Brain pericyte (primary cell): ENCODE results near the gene PPP1R14C.

Experiments used
- DNase-seq: peaks from one replicate; pipeline ENCODE4 v3.0.0-alpha.2; 2012; ENCODE audit warnings: low read depth, low spot score

Gene PPP1R14C

DNA sequence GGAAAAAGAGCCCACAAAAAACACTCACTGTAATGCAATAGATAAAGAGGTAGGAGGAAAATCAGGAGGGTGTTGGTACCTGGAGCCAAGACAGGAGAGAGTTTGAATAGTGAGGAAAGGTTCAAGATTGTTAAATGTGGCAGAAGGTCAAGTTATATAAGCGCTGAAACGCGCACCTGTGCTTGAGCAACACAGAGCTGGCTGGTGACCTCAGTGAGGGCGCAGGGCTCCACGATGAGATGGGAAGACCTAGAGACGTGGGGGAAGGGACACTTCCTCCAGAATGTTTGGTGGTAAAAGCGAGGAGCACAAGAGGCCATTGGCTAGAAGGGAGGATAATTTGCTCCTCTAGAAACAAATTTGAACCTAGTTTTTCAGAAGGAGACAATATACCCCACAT, 4.2 kb upstream of the PPP1R14C start:
- DNase-seq = no peak

DNA sequence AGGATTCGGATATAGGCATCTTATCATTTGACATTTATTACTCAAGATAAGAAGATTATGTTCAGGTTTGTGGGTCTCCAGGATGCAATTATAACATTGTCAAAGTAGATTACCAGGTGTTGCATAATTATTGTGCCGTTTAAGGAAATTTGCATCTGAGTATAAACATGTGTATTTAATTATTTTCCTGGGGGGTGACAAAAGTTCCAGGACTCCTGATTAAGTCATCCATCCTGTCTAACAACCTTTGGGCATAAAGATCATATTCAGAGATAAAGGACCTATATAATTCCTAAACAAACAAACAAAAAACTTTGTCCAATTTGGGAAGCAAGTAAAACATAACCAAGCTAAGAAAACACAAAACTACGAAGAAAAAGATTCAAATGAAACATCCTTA, 3.3 kb upstream of the PPP1R14C start:
- no peak for DNase-seq

- DNase-seq = no peak
These were observed 2.4 kb upstream of the PPP1R14C start for GRCh38 chr6:150140236-150140969.

DNA sequence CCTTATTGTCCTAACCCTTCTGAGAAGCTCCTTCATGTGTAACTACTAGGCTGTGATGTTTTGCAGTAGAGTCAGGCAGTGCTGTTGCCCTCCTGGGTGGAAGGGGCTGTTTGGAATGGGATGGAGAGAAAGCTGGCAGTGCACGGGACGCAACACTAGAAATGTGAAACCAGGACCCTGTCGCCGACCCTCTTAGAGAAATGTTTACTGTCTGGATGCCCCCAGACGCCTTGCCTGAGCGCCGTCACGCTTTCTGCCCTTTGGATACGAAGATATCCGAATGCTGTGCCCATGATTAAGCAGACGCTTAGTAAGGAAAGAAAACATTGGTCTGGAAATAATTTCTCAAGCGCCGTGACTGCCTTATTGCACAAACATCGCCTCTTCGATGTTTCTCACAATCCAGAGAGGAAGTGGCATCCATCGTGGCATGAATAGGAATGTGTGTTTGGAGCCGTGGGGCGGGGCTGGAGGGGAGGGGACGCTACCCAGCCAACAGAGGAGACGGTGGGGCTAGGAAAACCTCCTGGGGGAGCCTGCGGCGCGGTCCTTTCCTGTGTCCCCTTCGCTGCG, 661 bp upstream of the PPP1R14C start:
- no peak for DNase-seq

DNA sequence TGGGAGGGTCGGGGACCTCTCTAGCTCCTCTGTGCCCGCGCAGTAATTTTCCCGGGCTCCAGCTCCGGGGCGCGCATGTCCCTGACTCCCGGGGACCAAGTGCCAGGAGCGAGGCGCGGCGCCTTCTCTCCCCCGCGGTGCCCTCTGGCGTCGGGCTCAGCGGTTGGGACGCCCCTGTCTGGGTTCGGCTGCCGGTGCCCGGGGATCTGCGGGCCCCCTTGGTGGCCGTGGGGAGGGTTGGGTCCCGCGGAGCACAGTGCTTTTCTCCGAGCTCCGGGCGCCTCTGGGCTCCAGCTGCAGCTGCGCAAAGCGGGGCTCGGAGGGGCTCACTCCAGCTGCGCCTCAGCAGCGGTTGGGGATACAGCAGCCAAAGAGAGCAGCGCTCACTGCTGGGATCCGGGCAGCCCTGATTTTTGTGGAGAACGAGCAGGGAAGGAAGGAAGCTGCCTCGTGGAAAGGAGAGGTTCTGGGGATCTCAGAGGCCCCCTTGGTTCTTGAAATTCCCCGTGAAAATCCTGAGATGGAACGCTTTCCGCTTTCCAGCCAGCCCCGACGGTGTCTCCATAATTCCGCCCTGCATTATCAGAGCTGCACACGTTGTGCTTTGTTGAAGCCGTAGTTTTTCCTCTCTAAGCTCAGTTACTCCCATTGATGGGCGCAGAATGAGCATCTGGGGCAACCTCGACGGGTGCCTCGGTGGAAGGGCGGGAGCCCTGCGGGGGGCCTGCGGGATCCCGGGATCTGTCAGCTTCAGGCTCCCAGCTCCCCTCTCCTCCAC, 861 bp downstream of the PPP1R14C start:
- no peak for DNase-seq

DNA sequence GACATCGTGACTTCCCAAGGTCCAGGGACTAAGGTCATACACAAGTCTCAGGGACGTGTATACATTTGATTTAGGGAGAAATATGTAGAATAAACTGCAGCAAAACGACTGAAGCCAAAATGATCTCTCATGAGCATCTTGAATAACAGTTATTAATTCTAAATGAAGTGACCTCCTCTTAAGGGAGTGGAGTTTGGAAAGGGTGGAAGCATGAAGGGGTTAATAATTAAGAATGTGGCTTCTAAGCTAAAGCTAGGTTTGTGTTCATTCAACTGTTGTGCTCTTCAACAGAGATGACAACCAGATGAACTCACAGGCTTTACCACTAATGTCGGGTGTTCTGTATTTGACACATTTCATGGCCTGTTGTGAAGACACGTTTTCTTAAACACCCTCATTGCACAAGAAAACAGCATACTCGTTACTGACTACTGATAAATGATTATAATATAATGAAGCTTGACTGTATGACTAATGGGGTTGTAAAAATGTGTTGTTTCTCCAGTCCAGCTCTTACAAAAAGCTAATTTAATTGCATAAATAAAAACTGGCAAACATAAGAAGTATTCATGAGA, 1.5 kb downstream of the PPP1R14C start:
- DNase-seq = no peak

- DNase-seq = no peak
These were observed 2.6 kb downstream of the PPP1R14C start for GRCh38 chr6:150145427-150145826.

GRCh38 chr6:150145830-150146229, 3.0 kb downstream of the PPP1R14C start:
- no peak for DNase-seq

- DNase-seq = no peak
These were observed 3.6 kb downstream of the PPP1R14C start for GRCh38 chr6:150146436-150146835.

DNA sequence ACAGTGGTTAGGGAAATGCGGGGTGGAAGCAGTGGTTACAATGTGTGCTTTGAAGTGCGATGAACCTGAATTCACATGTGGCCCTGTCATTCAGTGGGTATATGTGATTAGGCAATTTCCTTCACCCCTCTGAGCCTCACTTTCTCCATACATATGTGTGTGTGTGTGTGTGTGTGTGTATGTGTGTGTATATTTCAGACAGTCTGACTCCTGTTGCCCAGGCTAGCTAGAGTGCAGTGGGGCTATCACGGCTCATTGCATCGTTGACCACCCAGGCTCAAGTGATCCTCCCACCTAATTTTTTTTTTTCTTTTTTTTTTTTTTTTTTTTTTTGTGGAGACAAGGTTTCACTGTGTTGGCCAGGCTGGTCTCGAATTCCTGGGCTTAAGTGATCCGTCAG, 6.3 kb downstream of the PPP1R14C start:
- DNase-seq = no peak

DNA sequence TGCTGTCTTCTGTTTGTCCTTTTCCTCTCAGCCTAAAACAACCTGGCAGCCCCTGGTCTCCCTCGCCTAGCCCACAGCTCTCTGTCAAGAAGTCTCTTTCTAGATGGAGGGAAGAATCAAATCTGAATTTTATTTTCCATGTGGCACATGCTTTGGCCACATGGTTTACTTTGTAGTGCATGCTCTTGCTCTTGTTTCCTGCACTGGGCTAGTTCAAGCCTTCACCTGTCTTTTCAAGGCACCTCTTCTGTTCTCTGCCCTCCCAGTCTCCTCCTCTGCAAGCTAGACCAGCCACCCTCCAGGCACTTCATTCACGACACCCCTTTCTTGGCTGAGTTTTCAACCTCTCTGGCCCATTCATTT, 7.6 kb downstream of the PPP1R14C start:
- DNase-seq = no peak

DNA sequence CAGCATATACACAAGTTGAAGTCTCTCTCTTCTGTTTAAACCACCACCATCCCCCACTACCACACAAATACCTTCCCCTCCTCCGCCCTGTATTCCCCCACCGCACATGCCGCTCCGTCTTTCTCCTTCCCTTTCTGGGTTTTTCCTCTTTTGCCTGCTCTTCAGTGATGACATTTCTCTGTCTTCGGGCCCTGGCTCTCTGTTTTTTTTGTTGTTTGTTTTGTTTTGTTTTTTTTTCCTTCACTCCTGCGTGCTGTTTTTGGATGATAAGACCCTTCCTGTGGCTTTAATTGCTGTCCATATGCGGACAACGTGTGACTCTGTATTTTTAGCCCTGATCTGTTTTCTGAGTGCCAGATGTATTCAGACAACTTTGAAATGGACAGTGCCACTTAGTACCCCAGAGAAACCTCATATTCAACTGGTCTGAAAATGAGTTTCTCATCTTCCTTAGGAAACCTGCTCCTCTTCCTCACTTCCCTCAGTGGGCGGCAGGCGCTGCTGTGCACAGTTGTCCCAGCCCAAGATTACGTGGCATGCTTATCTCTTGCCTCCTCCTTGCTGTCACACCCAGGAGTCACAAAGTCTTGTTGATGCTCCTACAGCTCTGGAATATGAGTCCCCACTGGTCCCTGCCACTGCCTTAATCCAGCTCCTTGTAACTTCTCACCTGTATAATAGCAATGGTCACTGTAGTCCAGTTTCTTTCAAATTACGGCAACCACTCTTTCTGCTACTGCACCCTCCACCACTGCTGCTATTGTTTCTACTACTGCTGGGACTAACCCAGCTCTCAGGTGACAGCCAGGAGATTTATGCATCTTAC, 8.2 kb downstream of the PPP1R14C start:
- no peak for DNase-seq

DNA sequence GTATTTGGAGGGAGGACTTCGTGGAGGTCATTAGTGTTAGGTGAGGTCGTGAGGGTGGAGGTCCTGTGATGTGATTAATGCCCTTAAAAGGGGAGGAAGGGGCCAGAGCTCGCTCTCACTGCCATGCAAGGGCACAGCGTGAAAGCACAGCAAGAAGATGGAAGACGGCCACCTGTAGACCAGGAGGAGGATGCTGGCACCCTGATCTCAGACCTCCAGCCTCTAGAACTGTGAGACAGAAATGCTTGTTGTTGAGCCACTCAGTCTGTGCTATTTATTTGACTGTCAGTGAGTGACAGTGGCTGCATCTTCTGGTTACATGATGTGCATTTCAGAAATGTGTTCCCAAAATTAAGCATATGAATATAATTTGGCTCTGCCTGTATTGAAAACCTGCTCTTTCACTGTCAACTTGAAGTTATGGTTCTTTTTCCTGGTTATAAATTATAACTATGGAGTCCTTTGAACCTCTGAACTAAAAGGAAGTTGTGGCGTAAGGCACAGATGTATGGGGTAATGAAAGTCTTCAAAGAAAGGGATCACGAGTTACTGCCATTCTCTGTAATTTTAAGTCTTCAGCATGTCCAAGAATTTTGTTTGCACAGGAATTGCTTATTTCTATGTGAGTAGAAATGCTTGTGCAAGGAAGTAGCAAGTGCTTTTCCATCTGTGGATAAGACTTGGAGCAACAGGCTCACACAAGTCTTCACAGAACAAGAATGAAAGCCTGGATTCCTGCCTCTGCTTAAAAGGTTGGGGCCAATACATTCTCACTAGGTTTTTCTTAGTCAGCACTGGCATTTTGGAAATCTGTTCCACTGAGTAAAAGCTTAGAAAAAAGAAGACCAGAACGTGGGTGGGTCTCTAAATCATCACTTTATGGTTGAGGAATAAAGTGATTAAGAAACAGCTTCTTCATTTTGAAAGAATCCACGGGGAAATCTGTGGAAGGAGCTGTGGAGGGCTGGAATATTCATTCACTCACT, 10.3 kb downstream of the PPP1R14C start:
- no peak for DNase-seq

DNA sequence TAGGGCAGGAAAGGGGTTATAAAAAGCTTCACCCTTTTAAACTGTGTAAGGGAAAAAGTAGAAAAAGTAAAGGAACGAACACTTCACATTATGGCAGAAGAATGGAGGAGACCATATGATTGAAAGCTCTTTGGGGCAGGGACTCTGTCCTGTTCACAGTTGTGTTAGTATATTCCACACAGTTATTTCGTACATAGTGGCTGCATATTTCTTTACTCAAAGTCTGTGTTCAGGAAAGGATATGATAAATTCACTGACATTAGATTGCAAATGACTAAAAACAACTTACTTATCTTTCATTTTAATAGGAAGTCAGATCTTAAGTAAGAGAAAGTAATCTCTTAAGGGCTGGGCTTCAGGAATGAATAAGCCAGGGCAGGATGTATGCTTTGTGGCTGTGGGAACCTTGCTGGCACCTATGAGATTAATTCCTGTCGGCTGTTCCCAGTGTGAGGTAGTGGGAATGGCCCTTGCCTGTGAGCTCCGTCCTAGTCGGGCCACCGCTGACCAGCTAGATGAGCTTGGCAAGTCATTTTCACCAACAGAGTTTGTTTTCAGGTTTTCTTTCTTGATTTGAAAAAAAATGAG, 11.2 kb downstream of the PPP1R14C start:
- no peak for DNase-seq

DNA sequence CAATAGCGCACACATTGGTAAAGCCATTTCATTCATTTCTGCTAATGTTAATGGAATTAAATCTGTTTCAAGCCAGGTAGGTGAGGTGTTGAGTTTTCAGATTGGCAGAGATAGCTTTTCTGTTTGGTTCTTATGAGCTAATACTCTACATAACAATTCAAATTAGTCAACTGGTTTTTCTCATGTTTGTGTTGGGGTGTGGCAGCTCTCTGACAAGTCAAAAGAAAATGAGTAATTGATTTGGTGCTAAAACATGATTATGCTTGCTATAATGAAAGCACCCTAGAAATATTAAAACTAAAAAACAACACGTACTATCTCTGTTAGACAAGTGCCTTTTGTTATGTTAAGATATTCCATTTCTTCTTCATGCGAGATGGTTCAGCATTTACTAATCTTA, 13.6 kb downstream of the PPP1R14C start:
- no peak for DNase-seq

DNA sequence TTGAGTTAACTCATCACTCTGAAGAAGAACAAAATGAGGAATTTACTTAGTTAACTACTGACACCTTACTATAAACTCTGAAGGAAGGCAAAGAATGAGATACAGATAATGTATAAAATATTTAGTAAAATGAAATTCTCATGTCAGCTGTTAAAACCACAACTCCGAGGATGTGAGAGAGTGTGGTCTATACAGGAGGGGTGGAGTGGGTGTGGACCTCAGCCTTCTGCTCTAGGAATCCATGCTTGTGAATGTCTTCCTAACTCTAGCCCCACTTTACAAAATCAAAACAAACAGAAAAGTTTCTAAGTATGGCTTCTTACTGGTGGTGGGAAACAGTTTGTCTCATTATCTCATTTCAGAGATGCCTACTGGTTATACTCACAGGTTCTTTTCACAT, 14.2 kb downstream of the PPP1R14C start:
- no peak for DNase-seq

DNA sequence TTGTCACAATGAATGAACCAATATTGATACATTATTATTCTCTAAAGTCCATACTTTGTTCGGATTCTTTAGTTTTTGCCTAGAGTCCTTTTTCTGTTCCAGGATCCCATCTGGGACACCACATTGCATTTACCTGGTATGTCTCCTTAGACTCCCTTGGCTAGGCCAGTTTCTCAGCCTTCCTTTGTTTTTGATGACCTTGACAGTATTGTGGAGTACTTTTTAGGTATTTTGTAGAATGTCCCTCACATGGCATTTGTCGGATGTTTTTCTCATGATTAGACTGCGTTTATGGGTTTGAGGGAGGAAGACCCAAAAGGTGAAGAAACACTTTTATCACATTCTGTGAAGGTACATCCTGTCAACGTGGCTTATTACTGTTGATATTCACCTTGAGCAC, 16.9 kb downstream of the PPP1R14C start:
- DNase-seq = no peak

GRCh38 chr6:150163970-150164369, 21.1 kb downstream of the PPP1R14C start:
- no peak for DNase-seq

DNA sequence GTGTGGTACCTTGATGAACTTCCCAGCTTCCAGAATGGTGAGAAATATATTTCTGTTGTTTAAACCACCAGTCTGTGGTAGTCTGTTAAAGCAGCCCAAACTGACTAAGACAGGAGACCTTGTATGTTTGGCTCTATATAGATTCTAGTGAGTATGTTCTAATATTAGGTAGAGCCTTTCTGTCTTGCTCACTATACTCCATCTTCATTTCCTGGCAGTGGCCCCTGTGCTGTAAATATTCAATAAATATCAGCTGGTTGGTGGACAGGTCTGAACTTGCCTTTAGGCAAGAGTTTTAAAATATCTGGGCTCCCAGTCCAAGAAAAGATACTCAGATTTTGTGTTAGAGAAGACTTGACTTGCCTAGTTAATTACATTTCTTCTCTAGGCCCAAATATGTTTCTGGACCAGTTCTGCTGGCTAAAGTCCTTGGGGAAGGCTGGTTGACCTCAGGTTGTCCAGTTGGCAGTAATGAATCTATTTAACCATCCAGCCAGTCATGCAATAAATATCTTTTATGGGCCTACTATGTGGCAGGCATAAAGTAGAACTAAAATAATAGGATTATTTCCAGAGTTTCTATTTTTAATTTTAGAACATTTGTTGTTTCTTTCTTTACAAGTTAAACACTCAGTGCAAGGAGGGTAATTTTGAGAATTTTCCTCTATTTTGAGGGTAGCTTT, 22.3 kb downstream of the PPP1R14C start:
- no peak for DNase-seq

GRCh38 chr6:150167479-150167873, 24.6 kb downstream of the PPP1R14C start:
- no peak for DNase-seq
